PFSK-1 (cell line): Measurements from ENCODE around the gene TTF2.

Experiments
- FOXP2 ChIP-seq: optimal IDR thresholded peaks from 2 replicates; pipeline ENCODE3; 2011; ENCODE audit warnings: borderline replicate concordance, control low read depth, inconsistent platforms; ENCODE audit not compliant: insufficient read depth; ENCODE audit errors: extremely low read length, extremely low read depth
- POLR2AphosphoS5 ChIP-seq: IDR thresholded peaks from 2 replicates; pipeline ENCODE4 v1.6.1; 2012; ENCODE audit warnings: low read depth, mild to moderate bottlenecking, control low read depth, low read length, moderate library complexity
- REST ChIP-seq, 2 experiments: IDR thresholded peaks; 2 replicates each; pipeline versions ENCODE4 v1.6.1 to v1.8.0; 2011 to 2012; ENCODE audit warnings: low read depth in 2 of 2, low read length in 2 of 2, control low read depth in 1 of 2, inconsistent platforms in 1 of 2, mild to moderate bottlenecking in 1 of 2, moderate library complexity in 1 of 2; ENCODE audit not compliant: insufficient read depth in 1 of 2
- SIN3A ChIP-seq: IDR thresholded peaks from 2 replicates; pipeline ENCODE4 v1.6.1; 2012; ENCODE audit warnings: mild to moderate bottlenecking, low read length, moderate library complexity, borderline replicate concordance; ENCODE audit not compliant: insufficient read depth
- TAF1 ChIP-seq: IDR thresholded peaks from 2 replicates; pipeline ENCODE4 v1.6.1; 2012; ENCODE audit warnings: low read length, control low read depth, borderline replicate concordance; ENCODE audit not compliant: insufficient read depth

GRCh38 chr1:117147856-117148588, 87.9 kb downstream of the TTF2 start:
- TF ChIP-seq TAF1 = no peak
- no peak for TF ChIP-seq REST (IDR thresholded peaks at IDR 0.05; ENCODE audit: insufficient read depth in 1 of 2, low read depth in 2 of 2, low read length in 2 of 2)
- TF ChIP-seq POLR2AphosphoS5 = no peak
- no peak for TF ChIP-seq SIN3A
- no peak for TF ChIP-seq FOXP2
